ENCODE measurements around the gene DPH6. TPM values are rescaled to one million over a fixed set of nuclear protein-coding genes. Genes with fewer than 3 reads are reported as not detected.
"Not testable (repeated sequence)": the region's sequence is repeated elsewhere in the genome, so short reads cannot be mapped to it uniquely, and the experiment has no call there.

Gene DPH6
- total RNA-seq, 4 donors from 2014 or later: 20.9 to 37.8 (median 26.7) TPM

DNA sequence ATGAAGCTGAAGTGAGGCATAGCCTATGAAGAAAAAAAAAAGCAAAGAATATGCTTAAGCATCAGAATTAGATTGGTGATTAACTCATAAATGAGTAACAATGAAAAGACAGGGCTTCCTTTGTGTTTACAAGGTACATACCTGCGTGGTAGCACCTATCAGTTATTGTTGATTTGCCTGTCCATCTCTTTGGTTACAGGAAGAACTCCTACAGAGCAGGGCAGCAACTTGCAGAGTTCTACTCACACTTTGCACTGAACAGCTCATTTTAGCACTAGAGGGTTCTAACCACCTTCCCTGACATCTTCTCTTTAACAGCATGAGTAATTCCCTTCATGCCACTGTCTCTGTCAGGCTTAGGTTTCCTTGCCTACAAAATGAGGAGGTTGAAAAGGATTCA lies 166.0 kb downstream of the DPH6 start:
- H3K27ac ChIP-seq: no peak overlapping the region
- WGBS, 2 donors: 70 to 80% methylated on average over 1 of the region's 1 CpG
- no peaks in the 10 kb centered on the region for H3K27me3 ChIP-seq
- H3K36me3 ChIP-seq: peaks cover 0 to 21% (median 3%) of the 10 kb centered on the region in 3 donors
- H3K9me3 ChIP-seq: no peaks in the 10 kb centered on the region
- H3K4me3 ChIP-seq: no peak overlapping the region
- H3K4me1 ChIP-seq: no peaks in the 10 kb centered on the region
- no peak for TF ChIP-seq POLR2A (IDR thresholded peaks at IDR 0.05)
- TF ChIP-seq, protein P1, sequence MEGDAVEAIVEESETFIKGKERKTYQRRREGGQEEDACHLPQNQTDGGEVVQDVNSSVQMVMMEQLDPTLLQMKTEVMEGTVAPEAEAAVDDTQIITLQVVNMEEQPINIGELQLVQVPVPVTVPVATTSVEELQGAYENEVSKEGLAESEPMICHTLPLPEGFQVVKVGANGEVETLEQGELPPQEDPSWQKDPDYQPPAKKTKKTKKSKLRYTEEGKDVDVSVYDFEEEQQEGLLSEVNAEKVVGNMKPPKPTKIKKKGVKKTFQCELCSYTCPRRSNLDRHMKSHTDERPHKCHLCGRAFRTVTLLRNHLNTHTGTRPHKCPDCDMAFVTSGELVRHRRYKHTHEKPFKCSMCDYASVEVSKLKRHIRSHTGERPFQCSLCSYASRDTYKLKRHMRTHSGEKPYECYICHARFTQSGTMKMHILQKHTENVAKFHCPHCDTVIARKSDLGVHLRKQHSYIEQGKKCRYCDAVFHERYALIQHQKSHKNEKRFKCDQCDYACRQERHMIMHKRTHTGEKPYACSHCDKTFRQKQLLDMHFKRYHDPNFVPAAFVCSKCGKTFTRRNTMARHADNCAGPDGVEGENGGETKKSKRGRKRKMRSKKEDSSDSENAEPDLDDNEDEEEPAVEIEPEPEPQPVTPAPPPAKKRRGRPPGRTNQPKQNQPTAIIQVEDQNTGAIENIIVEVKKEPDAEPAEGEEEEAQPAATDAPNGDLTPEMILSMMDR (IDR thresholded peaks at IDR 0.05): no peak
- TF ChIP-seq EP300 (IDR thresholded peaks at IDR 0.05): no peak
- DNase-seq (ENCODE audit: low spot score in 2 of 2): no peak

GRCh38 chr15:35378454-35378853 lies 167.5 kb downstream of the DPH6 start:
- H3K27me3 ChIP-seq; DNase-seq (ENCODE audit: low spot score in 2 of 2); H3K4me1 ChIP-seq; H3K4me3 ChIP-seq; H3K27ac ChIP-seq; H3K9me3 ChIP-seq: not testable (repeated sequence)
- H3K36me3 ChIP-seq: peaks cover 0 to 21% (median 3%) of the 10 kb centered on the region in 3 donors
- WGBS, 2 donors: 95 to 97% methylated on average over 1 of the region's 1 CpG

- no peak for DNase-seq (ENCODE audit: low spot score in 2 of 2)
- H3K36me3 ChIP-seq: peaks cover 0 to 37% (median 3%) of the 10 kb centered on the region in 3 donors
- H3K9me3 ChIP-seq: no peaks in the 10 kb centered on the region
- TF ChIP-seq POLR2A (IDR thresholded peaks at IDR 0.05): no peak
- no peak for TF ChIP-seq EP300 (IDR thresholded peaks at IDR 0.05)
- TF ChIP-seq, protein P1 (IDR thresholded peaks at IDR 0.05): no peak
- H3K4me1 ChIP-seq: no peaks in the 10 kb centered on the region
- H3K4me3 ChIP-seq: no peak overlapping the region
- no peak overlapping the region for H3K27ac ChIP-seq
- H3K27me3 ChIP-seq: no peaks in the 10 kb centered on the region
These were observed 169.3 kb downstream of the DPH6 start for GRCh38 chr15:35376707-35377106.

GRCh38 chr15:35374661-35375060 lies 171.3 kb downstream of the DPH6 start:
- H3K9me3 ChIP-seq: no peaks in the 10 kb centered on the region
- TF ChIP-seq, protein P1 (IDR thresholded peaks at IDR 0.05): no peak
- no peak for TF ChIP-seq POLR2A (IDR thresholded peaks at IDR 0.05)
- no peak overlapping the region for H3K27ac ChIP-seq
- no peak for DNase-seq (ENCODE audit: low spot score in 2 of 2)
- H3K27me3 ChIP-seq: no peaks in the 10 kb centered on the region
- H3K36me3 ChIP-seq: peaks cover 0 to 49% (median 0%) of the 10 kb centered on the region in 3 donors
- H3K4me3 ChIP-seq: no peak overlapping the region
- H3K4me1 ChIP-seq: no peaks in the 10 kb centered on the region

- Histone ChIP-seq H3K27me3 (no peaks in the 10 kb centered on the region), H3K4me3 (no peak overlapping the region), H3K27ac (no peak overlapping the region), H3K4me1 (no peaks in the 10 kb centered on the region), H3K36me3 (peaks cover 0 to 14% (median 0%) of the 10 kb centered on the region in 3 donors), H3K9me3 (peaks cover 0 to 48% (median 10%) of the 10 kb centered on the region in 4 donors)
- no peak for DNase-seq (ENCODE audit: low spot score in 2 of 2)
- TF ChIP-seq POLR2A (IDR thresholded peaks at IDR 0.05) (no peak), EP300 (IDR thresholded peaks at IDR 0.05) (no peak)
- TF ChIP-seq, protein P1 (IDR thresholded peaks at IDR 0.05): no peak
These were observed 183.7 kb downstream of the DPH6 start for GRCh38 chr15:35362195-35362829.

DNA sequence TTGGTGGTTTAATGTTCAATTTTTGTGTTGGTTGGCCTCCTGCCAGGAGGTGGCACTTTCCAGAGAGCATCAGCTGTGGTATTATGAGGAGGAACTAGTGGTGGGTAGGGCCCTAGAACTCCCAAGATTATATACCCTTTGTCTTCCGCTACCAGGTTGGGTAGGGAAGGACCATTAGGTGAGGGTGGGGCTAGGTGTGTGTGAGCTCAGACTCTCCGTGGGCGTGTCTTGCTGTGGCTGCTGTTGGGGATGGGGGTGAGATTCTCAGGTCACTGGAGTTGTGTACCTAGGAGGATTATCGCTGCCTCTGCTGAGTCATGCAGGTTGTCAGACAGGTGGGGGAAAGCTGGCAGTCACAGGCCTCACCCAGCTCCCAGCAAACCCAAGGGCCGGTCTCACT lies 187.1 kb downstream of the DPH6 start:
- WGBS, 2 donors: 93 to 98% methylated on average over 3 to 5 of the region's 5 CpGs
- peaks cover 0 to 81% (median 15%) of the 10 kb centered on the region in 4 donors for H3K9me3 ChIP-seq

More for the DNA sequence above, 187.1 kb downstream of the DPH6 start:
- Histone ChIP-seq H3K4me1 (no peaks in the 10 kb centered on the region), H3K27ac (no peak overlapping the region), H3K4me3 (no peak overlapping the region), H3K36me3 (peaks cover 0 to 4% (median 0%) of the 10 kb centered on the region in 3 donors), H3K27me3 (no peaks in the 10 kb centered on the region)
- no peak for DNase-seq (ENCODE audit: low spot score in 2 of 2)
- no peak for TF ChIP-seq POLR2A (IDR thresholded peaks at IDR 0.05)
- TF ChIP-seq, protein P1 (IDR thresholded peaks at IDR 0.05): no peak
- TF ChIP-seq EP300 (IDR thresholded peaks at IDR 0.05): no peak
